Measurements from ENCODE around the gene ATP9B. TPM values are rescaled to one million over a fixed set of nuclear protein-coding genes. Genes with fewer than 3 reads are reported as not detected.

ATP9B gene, protein sequence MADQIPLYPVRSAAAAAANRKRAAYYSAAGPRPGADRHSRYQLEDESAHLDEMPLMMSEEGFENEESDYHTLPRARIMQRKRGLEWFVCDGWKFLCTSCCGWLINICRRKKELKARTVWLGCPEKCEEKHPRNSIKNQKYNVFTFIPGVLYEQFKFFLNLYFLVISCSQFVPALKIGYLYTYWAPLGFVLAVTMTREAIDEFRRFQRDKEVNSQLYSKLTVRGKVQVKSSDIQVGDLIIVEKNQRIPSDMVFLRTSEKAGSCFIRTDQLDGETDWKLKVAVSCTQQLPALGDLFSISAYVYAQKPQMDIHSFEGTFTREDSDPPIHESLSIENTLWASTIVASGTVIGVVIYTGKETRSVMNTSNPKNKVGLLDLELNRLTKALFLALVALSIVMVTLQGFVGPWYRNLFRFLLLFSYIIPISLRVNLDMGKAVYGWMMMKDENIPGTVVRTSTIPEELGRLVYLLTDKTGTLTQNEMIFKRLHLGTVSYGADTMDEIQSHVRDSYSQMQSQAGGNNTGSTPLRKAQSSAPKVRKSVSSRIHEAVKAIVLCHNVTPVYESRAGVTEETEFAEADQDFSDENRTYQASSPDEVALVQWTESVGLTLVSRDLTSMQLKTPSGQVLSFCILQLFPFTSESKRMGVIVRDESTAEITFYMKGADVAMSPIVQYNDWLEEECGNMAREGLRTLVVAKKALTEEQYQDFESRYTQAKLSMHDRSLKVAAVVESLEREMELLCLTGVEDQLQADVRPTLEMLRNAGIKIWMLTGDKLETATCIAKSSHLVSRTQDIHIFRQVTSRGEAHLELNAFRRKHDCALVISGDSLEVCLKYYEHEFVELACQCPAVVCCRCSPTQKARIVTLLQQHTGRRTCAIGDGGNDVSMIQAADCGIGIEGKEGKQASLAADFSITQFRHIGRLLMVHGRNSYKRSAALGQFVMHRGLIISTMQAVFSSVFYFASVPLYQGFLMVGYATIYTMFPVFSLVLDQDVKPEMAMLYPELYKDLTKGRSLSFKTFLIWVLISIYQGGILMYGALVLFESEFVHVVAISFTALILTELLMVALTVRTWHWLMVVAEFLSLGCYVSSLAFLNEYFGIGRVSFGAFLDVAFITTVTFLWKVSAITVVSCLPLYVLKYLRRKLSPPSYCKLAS
- 41.5 and 49.2 TPM in 2 replicates for total RNA-seq

GRCh38 chr18:79068937-79069716, at the start of gene ATP9B:
Gene ATP9B, plus strand, starts transcription at chr18:79069394. Its CDS starts 17 bp downstream, at chr18:79069411.
- peak within 1 kb of the TSS; percentile 88 for H3K4me3 Mint-ChIP-seq
- H3K27ac Mint-ChIP-seq: peak within 1 kb of the TSS; percentile 95
- intact Hi-C loops (cut with micrococcal nuclease): loop anchor here (1.0 to 10.0 kb wide), 6 partner anchors 178 to 1038 kb away; partner anchors contain the start of genes ADNP2, CTDP1 and SLC66A2
- peaks cover 11% of the 10 kb centered on the region for H3K36me3 Mint-ChIP-seq (ENCODE audit: low read depth)
- peak; percentile 99 for DNase-seq
- peak; percentile 84 for ATAC-seq (ENCODE audit: low read depth)
- peaks cover 15% of the 10 kb centered on the region for H3K9me3 Mint-ChIP-seq
- H3K4me1 Mint-ChIP-seq: peaks cover 29% of the 10 kb centered on the region
- POLR2A ChIA-PET: interaction anchor here (0.5 to 1.3 kb wide), 6 partner anchors 11 to 965 kb away, joined by 3 to 6 read pairs (median 3); no protein-coding TSS in a partner anchor
- no peak for TF ChIP-seq CTCF (IDR thresholded peaks at IDR 0.05)
- H3K27me3 Mint-ChIP-seq: peaks cover 3% of the 10 kb centered on the region
- CTCF ChIA-PET: no interaction called here

DNA sequence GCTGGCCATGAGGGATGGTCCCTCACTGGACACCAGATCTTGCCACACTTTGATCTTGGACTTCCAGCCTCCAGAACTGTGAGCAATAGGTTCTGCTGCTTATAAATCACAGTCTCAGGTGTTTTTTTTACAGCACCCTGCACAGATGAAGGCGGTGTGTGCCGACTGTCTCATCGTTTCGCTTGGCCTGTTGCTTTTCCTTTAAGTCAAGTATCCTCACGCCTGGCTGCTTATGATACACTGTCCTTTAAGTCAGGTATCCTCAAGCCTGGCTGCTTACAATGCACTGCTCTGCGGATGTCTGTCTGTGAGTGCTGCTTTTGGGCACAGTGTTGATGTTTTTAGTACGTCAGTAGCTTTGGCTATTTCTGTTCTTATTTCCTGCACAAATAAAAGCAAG, 49.3 kb upstream of the ATP9B start:
- TF ChIP-seq CTCF (IDR thresholded peaks at IDR 0.05): no peak
- H3K27me3 Mint-ChIP-seq: peaks cover 3% of the 10 kb centered on the region
- DNase-seq (no peak), ATAC-seq (ENCODE audit: low read depth) (no peak)
- intact Hi-C loops (cut with micrococcal nuclease): no loop called here
- H3K36me3 Mint-ChIP-seq (ENCODE audit: low read depth): no peaks in the 10 kb centered on the region
- H3K4me3 Mint-ChIP-seq: no peak overlapping the region
- H3K9me3 Mint-ChIP-seq: no peaks in the 10 kb centered on the region
- H3K4me1 Mint-ChIP-seq: no peaks in the 10 kb centered on the region
- ChIA-PET CTCF (no interaction called here), POLR2A (no interaction called here)
- no peak overlapping the region for H3K27ac Mint-ChIP-seq

GRCh38 chr18:79022603-79023002, 46.6 kb upstream of the ATP9B start:
- no peaks in the 10 kb centered on the region for H3K36me3 Mint-ChIP-seq (ENCODE audit: low read depth)
- CTCF ChIA-PET: no interaction called here
- DNase-seq (no peak), ATAC-seq (ENCODE audit: low read depth) (no peak)
- intact Hi-C loops (cut with micrococcal nuclease): no loop called here
- H3K27ac Mint-ChIP-seq: no peak overlapping the region
- peaks cover under 1% of the 10 kb centered on the region for H3K9me3 Mint-ChIP-seq
- no peaks in the 10 kb centered on the region for H3K27me3 Mint-ChIP-seq
- H3K4me1 Mint-ChIP-seq: no peaks in the 10 kb centered on the region
- POLR2A ChIA-PET: no interaction called here
- TF ChIP-seq CTCF (IDR thresholded peaks at IDR 0.05): no peak
- H3K4me3 Mint-ChIP-seq: no peak overlapping the region

DNA sequence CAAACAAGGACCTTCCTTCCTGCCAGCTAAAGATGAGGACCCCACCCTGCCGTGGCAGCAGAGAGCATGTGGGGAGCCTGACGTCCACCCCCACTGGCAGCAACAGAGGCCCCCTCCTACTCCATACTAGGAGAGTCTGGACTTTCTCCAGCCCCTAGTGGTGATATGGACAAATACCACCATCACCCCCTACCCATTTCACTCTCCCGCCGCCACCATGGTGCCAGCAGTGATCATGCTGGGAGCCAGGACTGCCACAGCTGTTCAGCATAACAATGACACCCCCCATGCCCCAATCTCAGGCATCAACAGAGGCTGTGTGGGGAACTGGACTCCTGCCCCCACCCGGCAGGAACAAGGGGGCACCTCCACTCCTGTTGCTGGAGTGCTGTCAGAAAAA, 42.7 kb upstream of the ATP9B start:
- no peaks in the 10 kb centered on the region for H3K27me3 Mint-ChIP-seq
- TF ChIP-seq CTCF (IDR thresholded peaks at IDR 0.05): no peak
- ATAC-seq (ENCODE audit: low read depth) (no peak), DNase-seq (no peak)
- no peaks in the 10 kb centered on the region for H3K4me1 Mint-ChIP-seq
- no peak overlapping the region for H3K27ac Mint-ChIP-seq
- peaks cover 11% of the 10 kb centered on the region for H3K9me3 Mint-ChIP-seq
- no peaks in the 10 kb centered on the region for H3K36me3 Mint-ChIP-seq (ENCODE audit: low read depth)
- CTCF ChIA-PET: no interaction called here
- POLR2A ChIA-PET: no interaction called here
- no peak overlapping the region for H3K4me3 Mint-ChIP-seq
- intact Hi-C loops (cut with micrococcal nuclease): no loop called here
